K562 (cell line): ENCODE measurements around the gene TUT4. TPM values are rescaled to one million over a fixed set of nuclear protein-coding genes. Genes with fewer than 3 reads are reported as not detected.

Experiments used
- ATAC-seq: fragments of 200-7000 bp; cut with Tn5 transposase; 3 replicates; pipeline ENCODE4 v1.9.1; 2020; ENCODE audit warnings: moderate library complexity
- BruUV-seq: library from RNA; stranded (reverse); fragments of 400-500 nt; replicated peaks from 2 replicates; lab custom pipeline; 2021; lab: Mats Ljungman, UMichigan
- CTCF ChIA-PET: fragments of 300-600 bp; formaldehyde crosslinking; extraction: SDS; loops from one replicate; lab custom pipeline; 2021; ENCODE audit warnings: low intra/inter-chr PET ratio; lab: Yijun Ruan, JAX
- POLR2A ChIA-PET: fragments of 300-600, 350-650 bp; sonication (Branson Sonifier 250); formaldehyde crosslinking; extraction: SDS; loops from one replicate; lab custom pipeline; 2021; ENCODE audit warnings: antibody characterized with exemption, inconsistent platforms; lab: Yijun Ruan, JAX
- DNase-seq, 4 experiments: peaks; one replicate each; pipeline versions ENCODE4 v3.0.0 to v3.0.0-alpha.2; 2011 to 2018; ENCODE audit warnings: low spot score in 3 of 4, mixed read lengths in 3 of 4; ENCODE audit errors: extremely low read depth in 1 of 4
- FAIRE-seq: peaks from 2 replicates; lab custom pipeline; 2011; peaks lifted over from hg19 to GRCh38; lab: Jason Lieb, UNC
- H2AFZ ChIP-seq: 2 replicates; pipeline ENCODE4 v1.6.0; 2011; ENCODE audit warnings: low read depth, low read length, control low read depth, inconsistent platforms
- H3K27ac ChIP-seq: fragments of 200-600 bp; 3 replicates; pipeline ENCODE4 v1.8.0; 2011; ENCODE audit warnings: low read depth, mild to moderate bottlenecking, control low read depth, inconsistent platforms, low read length, moderate library complexity, mixed read lengths; ENCODE audit errors: extremely low read depth
- H3K27me3 ChIP-seq, 2 experiments: fragments of 300-600 bp in 1 of 2; 2 replicates in 1 of 2; 3 replicates in 1 of 2; pipeline versions ENCODE4 v1.6.0 to v1.8.0; 2011; ENCODE audit warnings: inconsistent platforms in 2 of 2, low read length in 2 of 2, mild to moderate bottlenecking in 1 of 2, mixed read lengths in 1 of 2, moderate library complexity in 1 of 2; ENCODE audit not compliant: control insufficient read depth in 2 of 2, insufficient read depth in 2 of 2
- H3K36me3 ChIP-seq: fragments of 300-600 bp; 3 replicates; pipeline ENCODE4 v1.8.0; 2011; ENCODE audit warnings: mild to moderate bottlenecking, low read length, inconsistent platforms; ENCODE audit not compliant: control insufficient read depth, insufficient read depth
- H3K4me1 ChIP-seq, 2 experiments: fragments of 200-600 bp in 1 of 2; replicated peaks in 1 of 2; 2 replicates in 1 of 2; 3 replicates in 1 of 2; pipeline versions ENCODE4 v1.5.1 to v1.8.0; 2011; ENCODE audit warnings: inconsistent platforms in 2 of 2, low read length in 2 of 2, mild to moderate bottlenecking in 1 of 2, mixed read lengths in 1 of 2, moderate library complexity in 1 of 2; ENCODE audit not compliant: control insufficient read depth in 2 of 2, insufficient read depth in 2 of 2
- H3K4me2 ChIP-seq: 2 replicates; pipeline ENCODE4 v1.6.1; 2011; ENCODE audit warnings: low read length, control low read depth, inconsistent platforms, mixed read lengths; ENCODE audit not compliant: insufficient read depth
- H3K4me3 ChIP-seq: fragments of 200-600 bp; sonication (generic), shearing (Covaris generic); 2 replicates; pipeline ENCODE4 v1.5.1; 2016; ENCODE audit warnings: control low read depth, inconsistent platforms
- H3K79me2 ChIP-seq: fragments of 200-600 bp; 3 replicates; pipeline ENCODE4 v1.8.0; 2011; ENCODE audit warnings: low read length, inconsistent platforms; ENCODE audit not compliant: control insufficient read depth, insufficient read depth
- H3K9ac ChIP-seq, 2 experiments: 2 replicates each; pipeline versions ENCODE4 v1.6.0 to v1.6.1; 2011; ENCODE audit warnings: low read depth in 2 of 2, low read length in 2 of 2, control low read depth in 1 of 2, inconsistent platforms in 1 of 2, mild to moderate bottlenecking in 1 of 2, mixed read lengths in 1 of 2; ENCODE audit not compliant: insufficient read depth in 1 of 2
- H3K9me1 ChIP-seq: one replicate; pipeline ENCODE4 v1.6.0; 2011; ENCODE audit warnings: inconsistent platforms, mild to moderate bottlenecking, low read length, moderate library complexity; ENCODE audit not compliant: control insufficient read depth, insufficient read depth
- H3K9me3 ChIP-seq: replicated peaks from 2 replicates; pipeline ENCODE4 v1.5.1; 2011; ENCODE audit warnings: low read depth, low read length, inconsistent platforms; ENCODE audit not compliant: control insufficient read depth, insufficient read depth
- H4K20me1 ChIP-seq: replicated peaks from 2 replicates; pipeline ENCODE4 v1.6.1; 2011; ENCODE audit warnings: low read length, inconsistent platforms, mixed read lengths; ENCODE audit not compliant: control insufficient read depth, insufficient read depth
- ARNT ChIP-seq, 2 experiments: fragments of 450-650 bp; IDR thresholded peaks; 2 replicates each; pipeline ENCODE4 v1.6.1; 2016; ENCODE audit warnings: mild to moderate bottlenecking in 1 of 2
- EGR1 ChIP-seq: fragments of 450-650 bp; conservative IDR thresholded peaks from 2 replicates; pipeline ENCODE4 v1.6.1; 2017; ENCODE audit warnings: mild to moderate bottlenecking
- ELF2 ChIP-seq: fragments of 250-450 bp; sonication (Bioruptor Pico); IDR thresholded peaks from 2 replicates; pipeline ENCODE4 v1.5.0; 2021; ENCODE audit warnings: mild to moderate bottlenecking
- PATZ1 ChIP-seq: fragments of 250-450 bp; sonication (Bioruptor Pico); IDR thresholded peaks from 2 replicates; pipeline ENCODE4 v1.5.0; 2020; ENCODE audit warnings: mild to moderate bottlenecking, borderline replicate concordance
- THAP12 ChIP-seq: fragments of 250-450 bp; sonication (Bioruptor Pico); IDR thresholded peaks from 2 replicates; pipeline ENCODE4 v1.9.0; 2021; ENCODE audit warnings: mild to moderate bottlenecking, inconsistent platforms
- ZBTB26 ChIP-seq: fragments of 450-650 bp; formaldehyde crosslinking; IDR thresholded peaks from 2 replicates; pipeline ENCODE4 v1.4.0; 2022; ENCODE audit warnings: missing genetic modification characterization
- ZBTB8A ChIP-seq: fragments of 450-650 bp; IDR thresholded peaks from 2 replicates; pipeline ENCODE4 v1.6.1; 2018; ENCODE audit warnings: mild to moderate bottlenecking, moderate library complexity; ENCODE audit not compliant: partially characterized antibody
- ZMIZ1 ChIP-seq, 2 experiments: fragments of 150-350 bp in 1 of 2; IDR thresholded peaks; 2 replicates each; pipeline ENCODE4 v1.6.1; 2012 to 2016; ENCODE audit warnings: low read depth in 2 of 2, low read length in 2 of 2, mild to moderate bottlenecking in 1 of 2, moderate library complexity in 1 of 2
- ZNF408 ChIP-seq: fragments of 250-450 bp; sonication (Bioruptor Pico); IDR thresholded peaks from 2 replicates; pipeline ENCODE4 v1.4.0; 2020; ENCODE audit warnings: low read depth, mild to moderate bottlenecking, moderate library complexity
- WGBS: fragments of 100-300 bp; shearing (Covaris generic); methylation state at CpG from one replicate; pipeline ENCODE4 v1.1.6; 2016; ENCODE audit warnings: low coverage, mixed read lengths; ENCODE audit not compliant: insufficient coverage; ENCODE audit errors: missing lambda C conversion rate; 5-methylcytosine and 5-hydroxymethylcytosine counted together
- in situ Hi-C: fragments of 300-500 bp; cut with MboI; formaldehyde crosslinking; loops from 4 replicates; pipeline ENCODE4 v1.15.0; 2018; ENCODE audit warnings: inconsistent platforms, mixed read lengths
- intact Hi-C: fragments of 100-400 bp; cut with micrococcal nuclease; formaldehyde crosslinking; loops from 2 replicates; pipeline ENCODE4 v1.14.2; 2022
- polyA plus RNA-seq, 8 experiments: library from polyadenylated mRNA; depleted of rRNA in 4 of 8; stranded (reverse) in 5 of 8; unstranded in 3 of 8; fragments of >200 nt; fragmentation: Nextera tagmentation in 2 of 8; fragmentation: Illumina TruSeq in 1 of 8; extraction: Ambion mirVana in 2 of 8; extraction: Trizol in 1 of 8; gene quantifications; 2 replicates each; pipeline versions ENCODE4 v1.2.1 to v1.2.3, GENCODE V29; 2011 to 2014; ENCODE audit warnings: inconsistent platforms in 1 of 8, missing spikeins in 1 of 8
- total RNA-seq, 7 experiments: library from RNA; depleted of rRNA in 6 of 7; stranded (reverse); fragments of >200 nt in 6 of 7; fragmentation: Illumina TruSeq in 2 of 7; extraction: Trizol in 2 of 7; gene quantifications; 2 replicates each; pipeline versions ENCODE4 v1.2.1 to v1.2.3, GENCODE V29; 2011 to 2021; ENCODE audit warnings: low replicate concordance in 1 of 7
- TF ChIP-seq, protein P1 (sequence below): fragments of 450-650 bp; formaldehyde crosslinking; IDR thresholded peaks from 2 replicates; pipeline ENCODE4 v1.4.0; 2022; ENCODE audit warnings: missing genetic modification characterization

Gene TUT4
- total and polyA plus RNA-seq, 9 of the 15 experiments (the other 6 are each of a cell fraction or from before 2014, with no cell fraction given), result 15.8 to 53.5 (median 36.7) TPM

DNA sequence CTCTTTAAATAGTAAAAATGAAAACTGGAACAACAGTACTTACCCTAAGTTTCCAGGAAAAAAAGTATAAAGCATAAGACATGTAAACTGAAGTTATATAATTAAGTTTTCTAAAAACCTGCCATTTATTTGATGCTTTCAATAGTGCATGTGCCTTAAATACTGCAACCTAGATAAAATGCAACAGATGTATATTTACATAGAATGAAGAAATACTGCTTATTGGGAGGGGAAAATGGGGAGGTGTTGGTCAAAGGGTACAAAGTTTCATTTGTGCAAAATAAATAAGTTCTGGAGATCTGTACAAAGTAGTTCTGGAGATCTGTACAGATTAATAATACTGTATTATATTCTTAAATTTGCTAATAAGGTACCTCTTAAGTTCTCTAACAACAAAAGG lies 79.9 kb downstream of the TUT4 start (continued):
- TF ChIP-seq, protein P1, sequence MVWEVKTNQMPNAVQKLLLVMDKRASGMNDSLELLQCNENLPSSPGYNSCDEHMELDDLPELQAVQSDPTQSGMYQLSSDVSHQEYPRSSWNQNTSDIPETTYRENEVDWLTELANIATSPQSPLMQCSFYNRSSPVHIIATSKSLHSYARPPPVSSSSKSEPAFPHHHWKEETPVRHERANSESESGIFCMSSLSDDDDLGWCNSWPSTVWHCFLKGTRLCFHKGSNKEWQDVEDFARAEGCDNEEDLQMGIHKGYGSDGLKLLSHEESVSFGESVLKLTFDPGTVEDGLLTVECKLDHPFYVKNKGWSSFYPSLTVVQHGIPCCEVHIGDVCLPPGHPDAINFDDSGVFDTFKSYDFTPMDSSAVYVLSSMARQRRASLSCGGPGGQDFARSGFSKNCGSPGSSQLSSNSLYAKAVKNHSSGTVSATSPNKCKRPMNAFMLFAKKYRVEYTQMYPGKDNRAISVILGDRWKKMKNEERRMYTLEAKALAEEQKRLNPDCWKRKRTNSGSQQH (CRISPR knock-in tag), result no peak
- TF ChIP-seq ARNT (IDR thresholded peaks at IDR 0.05), result no peak

- no peaks in the 10 kb centered on the region for H3K27me3 ChIP-seq
- H3K9me3 ChIP-seq, result no peaks in the 10 kb centered on the region
- no peak for DNase-seq
- no peak for ATAC-seq
- H3K9me1 ChIP-seq, result no peaks in the 10 kb centered on the region
- no peak overlapping the region for H2AFZ ChIP-seq
- no peak for FAIRE-seq
- no peak overlapping the region for H3K4me2 ChIP-seq
- no peak overlapping the region for H3K27ac ChIP-seq
- in situ Hi-C loops (no loop called here), intact Hi-C loops (no loop called here)
- no TSS peak for BruUV-seq
- no peaks in the 10 kb centered on the region for H4K20me1 ChIP-seq
- POLR2A ChIA-PET, result no interaction called here
- H3K79me2 ChIP-seq, result no peaks in the 10 kb centered on the region
- no peak overlapping the region for H3K9ac ChIP-seq
- H3K4me1 ChIP-seq, result no peaks in the 10 kb centered on the region
- CTCF ChIA-PET, result no interaction called here
- peaks cover 26% of the 10 kb centered on the region for H3K36me3 ChIP-seq
- H3K4me3 ChIP-seq, result no peak overlapping the region
- 47% methylated on average over 1 of the region's 1 CpG for WGBS
- TF ChIP-seq ZNF408 (CRISPR knock-in tag), result no peak
- TF ChIP-seq ZBTB8A, result no peak
- no peak for TF ChIP-seq THAP12 (CRISPR knock-in tag)
- no peak for TF ChIP-seq EGR1
- no peak for TF ChIP-seq ELF2 (CRISPR knock-in tag)
- no peak for TF ChIP-seq ZMIZ1 (IDR thresholded peaks at IDR 0.05; ENCODE audit: low read depth in 2 of 2, low read length in 2 of 2)
- TF ChIP-seq PATZ1 (CRISPR knock-in tag), result no peak
- TF ChIP-seq ZBTB26 (CRISPR knock-in tag), result no peak
Measured at GRCh38 chr1:52472384-52472783, 80.5 kb downstream of the TUT4 start.
